GM12892 (cell line): ENCODE data around the gene CALML3.

Source experiments
- POLR2A ChIP-seq: IDR thresholded peaks from 2 replicates; pipeline ENCODE4 v1.6.1; 2011; ENCODE audit warnings: low read depth, low read length, control low read depth
- POLR2AphosphoS5 ChIP-seq: IDR thresholded peaks from 2 replicates; pipeline ENCODE4 v1.6.1; 2011; ENCODE audit warnings: low read depth, low read length, control low read depth
- TAF1 ChIP-seq: IDR thresholded peaks from 2 replicates; pipeline ENCODE4 v1.6.1; 2011; ENCODE audit warnings: low read depth, mild to moderate bottlenecking, control low read depth, low read length, borderline replicate concordance

- TF ChIP-seq POLR2A (no peak), TAF1 (no peak), POLR2AphosphoS5 (no peak)
These were observed 44.4 kb upstream of the CALML3 start for GRCh38 chr10:5480162-5480941.
